Naive B cell (primary cell): ENCODE results near the gene FAM184A. TPM values are rescaled to one million over a fixed set of nuclear protein-coding genes. Genes with fewer than 3 reads are reported as not detected.
"Not testable (repeated sequence)": the region's sequence is repeated elsewhere in the genome, so short reads cannot be mapped to it uniquely, and the experiment has no call there.

Experiments
- ATAC-seq, 2 donors: fragments of 150-1000 bp; cut with Tn5 transposase; 2 replicates each; pipeline ENCODE4 v1.10.0; 2021; ENCODE audit warnings: low read depth in 2 of 2, mild to moderate bottlenecking in 2 of 2, moderate library complexity in 2 of 2
- DNase-seq: peaks from one replicate; pipeline ENCODE4 v3.0.0; 2022
- H3K27ac Mint-ChIP-seq, 6 donors: one replicate each; pipeline ENCODE4 v1.8.0; 2020 to 2022; ENCODE audit warnings: mild to moderate bottlenecking in 6 of 6, mixed read lengths in 6 of 6, moderate library complexity in 5 of 6, inconsistent platforms in 2 of 6
- H3K27me3 Mint-ChIP-seq, 3 donors: one replicate each; pipeline ENCODE4 v1.8.0; 2021 to 2022; ENCODE audit warnings: mixed read lengths in 3 of 3, mild to moderate bottlenecking in 1 of 3
- H3K36me3 Mint-ChIP-seq, 2 donors: one replicate each; pipeline ENCODE4 v1.8.0; 2020 to 2022; ENCODE audit warnings: mixed read lengths in 2 of 2, inconsistent platforms in 1 of 2, mild to moderate bottlenecking in 1 of 2
- H3K4me1 Mint-ChIP-seq, 3 donors: one replicate each; pipeline ENCODE4 v1.8.0; 2020 to 2022; ENCODE audit warnings: mixed read lengths in 3 of 3, inconsistent platforms in 1 of 3, mild to moderate bottlenecking in 1 of 3, moderate library complexity in 1 of 3
- H3K4me3 Mint-ChIP-seq, 8 donors: one replicate each; pipeline ENCODE4 v1.8.0; 2020 to 2022; ENCODE audit warnings: mild to moderate bottlenecking in 8 of 8, mixed read lengths in 8 of 8, moderate library complexity in 8 of 8, inconsistent platforms in 2 of 8
- H3K9me3 Mint-ChIP-seq, 7 donors: one replicate each; pipeline ENCODE4 v1.8.0; 2020 to 2022; ENCODE audit warnings: mixed read lengths in 7 of 7, mild to moderate bottlenecking in 5 of 7, inconsistent platforms in 2 of 7, moderate library complexity in 1 of 7
- polyA plus RNA-seq, 6 donors: library from polyadenylated mRNA; unstranded; fragments of 300-500 nt; fragmentation: Illumina TruSeq; gene quantifications; one replicate each; pipeline ENCODE4 v1.2.3, GENCODE V29; 2021; ENCODE audit warnings: low read depth in 6 of 6

The FAM184A gene, protein sequence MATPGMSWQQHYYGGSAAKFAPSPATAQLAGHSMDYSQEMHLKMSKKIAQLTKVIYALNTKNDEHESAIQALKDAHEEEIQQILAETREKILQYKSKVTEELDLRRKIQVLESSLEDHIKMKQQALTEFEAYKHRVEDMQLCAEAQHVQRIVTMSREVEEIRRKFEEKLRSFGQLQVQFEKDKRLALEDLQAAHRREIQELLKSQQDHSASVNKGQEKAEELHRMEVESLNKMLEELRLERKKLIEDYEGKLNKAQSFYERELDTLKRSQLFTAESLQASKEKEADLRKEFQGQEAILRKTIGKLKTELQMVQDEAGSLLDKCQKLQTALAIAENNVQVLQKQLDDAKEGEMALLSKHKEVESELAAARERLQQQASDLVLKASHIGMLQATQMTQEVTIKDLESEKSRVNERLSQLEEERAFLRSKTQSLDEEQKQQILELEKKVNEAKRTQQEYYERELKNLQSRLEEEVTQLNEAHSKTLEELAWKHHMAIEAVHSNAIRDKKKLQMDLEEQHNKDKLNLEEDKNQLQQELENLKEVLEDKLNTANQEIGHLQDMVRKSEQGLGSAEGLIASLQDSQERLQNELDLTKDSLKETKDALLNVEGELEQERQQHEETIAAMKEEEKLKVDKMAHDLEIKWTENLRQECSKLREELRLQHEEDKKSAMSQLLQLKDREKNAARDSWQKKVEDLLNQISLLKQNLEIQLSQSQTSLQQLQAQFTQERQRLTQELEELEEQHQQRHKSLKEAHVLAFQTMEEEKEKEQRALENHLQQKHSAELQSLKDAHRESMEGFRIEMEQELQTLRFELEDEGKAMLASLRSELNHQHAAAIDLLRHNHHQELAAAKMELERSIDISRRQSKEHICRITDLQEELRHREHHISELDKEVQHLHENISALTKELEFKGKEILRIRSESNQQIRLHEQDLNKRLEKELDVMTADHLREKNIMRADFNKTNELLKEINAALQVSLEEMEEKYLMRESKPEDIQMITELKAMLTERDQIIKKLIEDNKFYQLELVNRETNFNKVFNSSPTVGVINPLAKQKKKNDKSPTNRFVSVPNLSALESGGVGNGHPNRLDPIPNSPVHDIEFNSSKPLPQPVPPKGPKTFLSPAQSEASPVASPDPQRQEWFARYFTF
- not detected for polyA plus RNA-seq

DNA sequence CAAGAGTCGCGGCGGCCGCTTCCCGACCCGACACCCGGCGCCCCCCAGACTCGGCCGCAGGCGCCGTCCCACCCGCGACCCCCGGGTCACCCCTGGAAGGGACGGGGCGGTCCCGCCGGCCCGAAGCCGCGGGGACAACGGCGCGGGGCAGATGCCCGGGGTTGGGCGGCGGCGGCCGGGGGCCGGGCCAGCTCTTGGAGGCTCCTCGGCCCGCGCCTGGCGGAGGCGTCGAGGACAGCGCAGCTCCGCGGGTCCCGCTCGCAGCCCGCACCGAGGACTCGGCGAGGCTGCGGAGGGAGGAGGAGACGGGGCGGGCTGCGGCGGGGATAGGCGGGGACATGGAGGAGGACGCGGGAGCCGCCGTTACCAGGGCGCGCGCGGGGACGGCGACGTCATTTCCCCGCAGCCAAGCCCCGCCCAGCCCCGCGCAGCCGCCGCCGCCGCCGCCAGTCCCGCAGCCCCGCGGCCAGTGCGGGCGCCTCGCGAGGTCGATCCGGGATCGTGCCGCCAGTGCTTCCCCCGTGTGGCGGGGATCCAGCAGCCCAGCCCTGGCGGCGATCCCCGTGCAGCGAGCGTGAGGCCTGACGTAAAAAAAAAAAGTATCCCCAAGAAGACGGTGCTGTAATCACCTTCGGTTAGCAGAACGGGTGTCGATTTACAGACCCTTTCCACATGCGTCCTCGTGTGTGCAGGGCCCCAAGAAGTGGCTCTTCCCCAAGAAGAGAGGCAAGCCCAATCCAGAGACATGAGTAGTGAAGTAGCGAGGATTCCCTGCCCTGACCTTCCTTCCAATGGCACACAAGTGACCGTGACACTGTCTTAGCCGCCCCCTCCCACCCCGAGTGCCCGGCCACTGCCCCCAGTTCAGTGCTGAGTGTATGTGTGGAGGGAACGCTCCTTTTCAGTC is at the start of gene FAM184A:
Gene FAM184A (minus strand): TSS at position 289 of the 907 bp plus-strand sequence. CDS start 365 bp downstream, outside the sequence.
- Mint-ChIP-seq H3K9me3 (peaks cover under 1 to 18% (median 6%) of the 10 kb centered on the region in 7 donors), H3K27ac (peak within 1 kb of the TSS in 2 of 6 donors; percentile 18 to 29), H3K4me3 (peak within 1 kb of the TSS; percentile 87 to 96 (median 92)), H3K27me3 (peaks cover 27 to 33% (median 27%) of the 10 kb centered on the region in 3 donors), H3K4me1 (peaks cover 6 to 14% (median 13%) of the 10 kb centered on the region in 3 donors), H3K36me3 (peaks cover 8% of the 10 kb centered on the region in 2 donors)
- ATAC-seq = peak; percentile 75
- DNase-seq = peak; percentile 59

DNA sequence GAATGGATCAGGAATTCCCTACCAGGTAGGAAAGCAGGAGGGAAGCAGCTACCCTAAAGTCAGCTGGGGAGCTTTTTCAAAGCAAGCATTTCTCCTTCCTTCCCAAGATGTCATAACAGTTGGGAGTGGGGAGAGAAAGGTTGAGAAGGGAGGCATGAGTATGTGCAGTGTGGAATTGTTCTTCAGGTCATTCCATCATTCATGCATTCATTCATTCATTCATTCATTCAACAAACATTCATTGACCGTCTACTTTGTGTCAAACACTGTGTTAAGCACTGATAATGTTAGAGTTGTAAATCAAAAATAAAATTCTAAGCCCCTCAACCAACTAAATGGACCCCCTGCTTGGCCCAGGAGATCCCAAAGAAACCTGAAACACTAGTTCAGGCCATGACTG is 49.2 kb upstream of the FAM184A start:
- Mint-ChIP-seq H3K27me3 (peaks cover 0 to 5% (median 4%) of the 10 kb centered on the region in 3 donors), H3K27ac (no peak overlapping the region), H3K36me3 (no peaks in the 10 kb centered on the region), H3K9me3 (peaks cover 0 to 1% (median 0%) of the 10 kb centered on the region in 7 donors), H3K4me3 (no peak overlapping the region), H3K4me1 (no peaks in the 10 kb centered on the region)
- DNase-seq (no peak), ATAC-seq (no peak)

DNA sequence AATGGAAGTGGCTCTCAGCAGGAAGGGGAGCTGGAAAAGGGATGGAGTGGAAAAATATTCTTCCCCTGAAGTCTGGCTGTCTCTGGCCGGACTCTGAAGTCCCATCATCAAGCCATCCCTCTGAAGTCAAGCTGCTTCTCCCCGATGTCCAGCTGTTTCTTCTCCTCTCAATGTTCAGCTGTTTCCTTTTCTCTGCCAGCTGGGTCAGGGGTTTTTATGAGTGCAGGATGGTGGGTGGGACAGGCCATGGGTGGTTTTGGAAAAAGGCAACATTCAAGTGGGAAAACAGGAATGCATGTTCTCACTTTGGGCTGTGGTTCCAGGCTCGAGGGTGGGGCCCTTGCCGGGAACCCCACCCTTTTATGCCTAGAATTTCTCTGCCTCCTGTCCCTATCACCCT is 48.4 kb upstream of the FAM184A start:
- no peak overlapping the region for H3K4me3 Mint-ChIP-seq
- no peaks in the 10 kb centered on the region for H3K4me1 Mint-ChIP-seq
- H3K27ac Mint-ChIP-seq = no peak overlapping the region
- ATAC-seq (no peak), DNase-seq (no peak)
- peaks cover 0 to 4% (median 0%) of the 10 kb centered on the region in 3 donors for H3K27me3 Mint-ChIP-seq
- no peaks in the 10 kb centered on the region for H3K36me3 Mint-ChIP-seq
- H3K9me3 Mint-ChIP-seq = peaks cover 0 to 1% (median 0%) of the 10 kb centered on the region in 7 donors

DNA sequence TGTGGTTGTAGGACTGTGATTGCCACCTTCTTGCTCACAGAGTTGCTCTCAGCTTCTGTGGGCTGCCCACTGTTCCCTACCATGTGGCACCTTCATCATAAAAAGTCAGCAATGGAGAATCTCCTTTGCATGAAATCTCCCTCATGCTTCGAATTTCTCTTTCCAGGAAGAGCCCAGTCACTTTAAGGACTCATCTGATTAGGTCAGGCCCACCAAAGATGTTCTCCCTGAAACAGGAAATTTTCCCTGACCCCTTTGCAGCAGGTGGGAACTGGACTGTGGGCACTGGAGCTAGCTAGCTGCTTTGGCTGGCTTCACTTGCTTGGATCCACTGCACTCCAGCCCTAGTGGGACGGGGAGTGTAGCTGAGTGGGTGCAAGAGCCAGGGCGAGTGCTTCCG is 47.7 kb upstream of the FAM184A start:
- H3K4me1 Mint-ChIP-seq = no peaks in the 10 kb centered on the region
- DNase-seq = no peak

DNA sequence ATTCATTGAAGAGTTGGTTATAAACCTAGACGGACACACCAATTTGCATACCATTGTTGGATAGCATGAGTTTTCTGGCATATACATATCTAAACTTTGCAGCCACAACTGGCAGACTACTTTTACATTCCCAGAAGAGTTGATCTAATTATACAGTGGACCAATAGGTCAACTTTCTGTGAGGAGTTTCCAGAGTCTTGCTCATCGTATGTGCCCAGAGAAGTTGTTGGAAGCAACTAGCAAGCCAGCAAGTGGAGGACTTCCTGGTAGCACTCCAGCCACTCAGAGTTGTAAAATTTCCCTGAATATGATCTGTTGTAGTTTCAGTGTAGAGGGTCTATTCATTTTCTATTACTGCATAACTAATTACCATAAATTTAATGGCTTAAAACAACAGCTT is 47.1 kb upstream of the FAM184A start:
- no peak overlapping the region for H3K27ac Mint-ChIP-seq

More for the DNA sequence above, 47.7 kb upstream of the FAM184A start:
- Mint-ChIP-seq H3K4me3 (no peak overlapping the region), H3K9me3 (peaks cover 0 to 1% (median 0%) of the 10 kb centered on the region in 7 donors), H3K36me3 (no peaks in the 10 kb centered on the region), H3K27me3 (peaks cover 0 to 4% (median 0%) of the 10 kb centered on the region in 3 donors), H3K27ac (no peak overlapping the region)
- no peak for ATAC-seq

DNA sequence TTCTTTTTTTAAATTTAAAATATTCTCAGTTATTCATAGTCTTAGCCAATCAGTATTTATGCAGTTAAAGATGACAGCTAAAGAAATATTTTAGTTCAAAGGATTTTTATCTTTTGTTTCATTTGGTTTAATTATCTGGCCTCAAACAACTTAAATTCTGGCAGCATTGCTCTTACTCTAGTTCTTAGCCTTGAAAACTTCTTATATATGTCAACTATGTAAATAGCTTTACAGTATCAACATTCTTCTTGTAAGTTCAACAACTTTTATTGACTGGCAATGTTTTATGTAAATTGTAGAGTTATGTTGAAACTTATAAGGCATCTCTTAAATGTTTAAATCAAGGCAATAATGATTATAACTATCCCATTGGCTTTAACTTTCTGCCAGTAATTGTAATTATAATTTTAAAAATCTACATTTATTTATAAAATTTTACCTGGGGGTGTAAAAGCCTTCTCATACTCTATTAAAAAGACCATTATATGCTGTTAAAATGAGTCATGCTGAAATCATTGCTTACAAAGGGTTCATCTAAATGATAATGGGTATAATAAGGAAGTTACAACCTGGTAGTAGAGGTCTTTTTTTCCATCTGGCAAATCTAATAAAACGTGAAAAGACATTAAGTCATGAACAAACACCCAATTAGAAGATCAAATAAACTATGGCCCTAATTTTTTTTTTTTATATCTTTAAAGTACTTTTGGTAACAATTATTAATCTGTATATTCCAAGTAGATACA is 45.8 kb upstream of the FAM184A start:
- H3K36me3 Mint-ChIP-seq = no peaks in the 10 kb centered on the region
- peaks cover 0 to 4% (median 1%) of the 10 kb centered on the region in 3 donors for H3K27me3 Mint-ChIP-seq
- DNase-seq (no peak), ATAC-seq (no peak)
- peaks cover 0 to 1% (median 0%) of the 10 kb centered on the region in 7 donors for H3K9me3 Mint-ChIP-seq
- no peaks in the 10 kb centered on the region for H3K4me1 Mint-ChIP-seq
- no peak overlapping the region for H3K4me3 Mint-ChIP-seq
- H3K27ac Mint-ChIP-seq = no peak overlapping the region

More for the DNA sequence above, 47.1 kb upstream of the FAM184A start:
- ATAC-seq = no peak
- no peaks in the 10 kb centered on the region for H3K4me1 Mint-ChIP-seq
- H3K27me3 Mint-ChIP-seq = peaks cover 0 to 4% (median 0%) of the 10 kb centered on the region in 3 donors
- no peak overlapping the region for H3K4me3 Mint-ChIP-seq
- no peaks in the 10 kb centered on the region for H3K36me3 Mint-ChIP-seq
- H3K9me3 Mint-ChIP-seq = peaks cover 0 to 1% (median 0%) of the 10 kb centered on the region in 7 donors
- no peak for DNase-seq

DNA sequence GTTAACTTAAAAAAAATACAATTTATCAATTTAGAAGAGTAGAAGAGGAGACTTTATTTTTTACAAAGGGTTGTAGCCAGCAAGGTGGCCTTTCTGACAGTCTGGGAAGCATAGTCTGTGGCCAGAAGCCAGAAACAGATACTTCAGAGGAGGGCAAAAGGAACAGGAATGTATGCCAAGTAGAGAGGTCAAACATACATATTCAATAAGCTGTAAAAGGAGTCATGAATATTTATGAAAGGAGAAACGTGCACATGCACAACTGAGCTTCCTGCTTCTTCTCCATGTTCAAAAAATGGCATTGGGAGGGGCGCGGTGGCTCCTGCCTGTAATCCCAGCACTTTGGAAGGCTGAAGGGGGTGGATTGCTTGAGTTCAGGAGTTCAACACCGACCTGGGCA is 43.9 kb upstream of the FAM184A start:
- Mint-ChIP-seq H3K9me3 (peaks cover 0 to 1% (median 0%) of the 10 kb centered on the region in 7 donors), H3K4me3 (peak overlapping the region in 1 of 8 donors; percentile 45), H3K27me3 (peaks cover 0 to 4% (median 4%) of the 10 kb centered on the region in 3 donors), H3K4me1 (no peaks in the 10 kb centered on the region), H3K27ac (no peak overlapping the region), H3K36me3 (no peaks in the 10 kb centered on the region)
- DNase-seq (no peak), ATAC-seq (no peak)

DNA sequence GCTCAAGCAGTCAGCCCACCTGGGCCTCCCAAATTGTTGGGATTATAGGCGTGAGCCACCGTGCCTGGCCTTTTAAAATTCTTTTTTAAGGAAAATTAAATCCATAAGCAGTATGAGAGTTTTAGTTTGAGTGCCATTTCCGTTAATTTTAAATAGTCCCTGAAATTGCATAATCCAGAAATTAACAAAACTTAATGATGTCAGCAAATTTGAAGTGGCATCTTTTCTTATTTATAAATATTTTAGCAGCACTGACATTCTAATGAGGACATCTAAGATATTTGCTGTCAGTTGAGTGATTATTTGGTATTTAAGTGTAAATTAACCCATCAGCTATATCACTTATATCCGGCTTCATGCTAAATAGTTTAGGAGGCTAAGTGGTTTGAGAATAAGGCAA is 42.9 kb upstream of the FAM184A start:
- Mint-ChIP-seq H3K4me3 (no peak overlapping the region), H3K27ac (no peak overlapping the region), H3K36me3 (no peaks in the 10 kb centered on the region), H3K4me1 (no peaks in the 10 kb centered on the region), H3K9me3 (no peaks in the 10 kb centered on the region), H3K27me3 (peaks cover 0 to 4% (median 0%) of the 10 kb centered on the region in 3 donors)
- DNase-seq (no peak), ATAC-seq (no peak)

DNA sequence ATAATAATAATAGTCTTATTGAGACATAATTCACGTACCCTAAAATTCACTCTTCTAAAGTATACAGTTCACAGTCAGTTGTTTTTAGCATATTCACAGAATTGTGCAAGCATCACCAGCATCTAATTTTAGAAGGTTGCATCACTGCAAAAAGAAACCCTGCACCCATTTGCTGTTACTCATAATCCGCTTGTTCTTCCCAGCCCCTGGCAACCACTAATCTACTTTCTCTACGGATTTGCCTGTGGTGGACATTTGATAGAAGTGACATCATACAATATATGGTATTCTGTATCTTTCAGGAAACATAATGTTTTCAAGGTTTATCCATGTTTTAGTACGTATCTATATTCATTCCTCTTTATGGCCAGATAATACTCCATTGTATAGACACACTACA is 41.5 kb upstream of the FAM184A start:
- no peak for ATAC-seq
- Mint-ChIP-seq H3K27me3 (peaks cover 0 to 4% (median 0%) of the 10 kb centered on the region in 3 donors), H3K36me3 (no peaks in the 10 kb centered on the region), H3K4me1 (no peaks in the 10 kb centered on the region), H3K27ac (peak overlapping the region in 1 of 6 donors; percentile 18), H3K4me3 (no peak overlapping the region), H3K9me3 (no peaks in the 10 kb centered on the region)
- no peak for DNase-seq

DNA sequence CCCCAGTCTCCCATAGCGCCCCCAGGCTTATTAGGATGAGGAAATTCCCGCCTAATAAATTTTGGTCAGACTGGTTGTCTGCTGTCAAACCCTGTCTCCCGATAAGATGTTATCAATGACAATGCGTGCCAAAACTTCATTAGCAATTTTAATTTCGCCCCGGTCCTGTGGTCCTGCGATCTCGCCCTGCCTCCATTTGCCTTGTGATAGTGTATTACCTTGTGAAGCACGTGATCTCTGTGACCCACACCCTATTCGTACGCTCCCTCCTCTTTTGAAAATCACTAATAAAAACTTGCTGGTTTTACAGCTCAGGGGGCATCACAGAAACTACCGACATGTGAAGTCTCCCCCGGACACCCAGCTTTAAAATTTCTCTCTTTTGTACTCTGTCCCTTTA is 40.6 kb upstream of the FAM184A start:
- DNase-seq, H3K4me1 Mint-ChIP-seq, ATAC-seq, H3K9me3 Mint-ChIP-seq, H3K4me3 Mint-ChIP-seq, H3K27me3 Mint-ChIP-seq, H3K27ac Mint-ChIP-seq, H3K36me3 Mint-ChIP-seq: not testable (repeated sequence)

DNA sequence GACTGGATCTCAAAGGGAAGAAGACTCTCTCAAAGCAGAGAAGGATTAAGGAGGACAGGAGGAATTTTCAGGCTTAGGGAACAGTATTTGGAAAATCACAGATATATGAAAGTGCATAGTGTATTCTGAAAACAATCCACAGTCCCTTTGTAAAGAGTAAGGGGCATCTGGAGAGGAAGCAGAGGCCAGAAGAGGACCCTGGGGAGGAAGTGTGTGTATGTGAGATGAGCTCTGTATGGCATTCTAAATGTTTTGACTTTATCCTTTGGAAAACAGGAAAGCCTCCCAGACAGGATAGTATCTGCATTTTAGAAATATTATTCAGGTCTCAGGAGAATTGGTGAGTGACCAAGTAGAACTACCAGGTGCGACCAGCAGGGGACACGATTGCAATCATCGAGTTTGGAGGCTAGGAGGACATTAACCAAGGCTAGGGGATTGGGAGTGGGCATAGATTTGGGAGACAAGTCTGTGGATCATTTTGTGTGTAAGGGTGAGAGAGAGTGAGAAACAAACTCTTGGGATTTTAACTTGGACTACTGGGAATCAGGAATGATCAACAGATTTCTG is 38.3 kb upstream of the FAM184A start:
- no peaks in the 10 kb centered on the region for H3K36me3 Mint-ChIP-seq
- no peak overlapping the region for H3K27ac Mint-ChIP-seq
- H3K4me1 Mint-ChIP-seq = no peaks in the 10 kb centered on the region

More for the DNA sequence above, 38.3 kb upstream of the FAM184A start:
- Mint-ChIP-seq H3K4me3 (no peak overlapping the region), H3K27me3 (peaks cover 0 to 4% (median 0%) of the 10 kb centered on the region in 3 donors), H3K9me3 (no peaks in the 10 kb centered on the region)
- DNase-seq (no peak), ATAC-seq (no peak)
